Right lobe of liver (tissue), 4 donors: ENCODE measurements around the gene AFF4.

Source experiments
- POLR2A ChIP-seq: fragments of 450-650 bp; IDR thresholded peaks from one replicate; pipeline ENCODE4 v1.6.1; 2017; ENCODE audit warnings: antibody characterized with exemption, mild to moderate bottlenecking
- TF ChIP-seq, protein P1 (sequence below), 4 donors: fragments of 200-600 bp in 3 of 4; fragments of 450-650 bp in 1 of 4; IDR thresholded peaks; one replicate each; pipeline versions ENCODE4 v1.5.1 to v1.8.0; 2016 to 2022; ENCODE audit warnings: antibody characterized with exemption in 4 of 4, mild to moderate bottlenecking in 2 of 4
- donor health status: DM: no; HTN: no; CAD: no.
- donor health status: DM: no; HTN: no; CAD: no.
- donor health status: DM: no; HTN: yes; CAD: no.

DNA sequence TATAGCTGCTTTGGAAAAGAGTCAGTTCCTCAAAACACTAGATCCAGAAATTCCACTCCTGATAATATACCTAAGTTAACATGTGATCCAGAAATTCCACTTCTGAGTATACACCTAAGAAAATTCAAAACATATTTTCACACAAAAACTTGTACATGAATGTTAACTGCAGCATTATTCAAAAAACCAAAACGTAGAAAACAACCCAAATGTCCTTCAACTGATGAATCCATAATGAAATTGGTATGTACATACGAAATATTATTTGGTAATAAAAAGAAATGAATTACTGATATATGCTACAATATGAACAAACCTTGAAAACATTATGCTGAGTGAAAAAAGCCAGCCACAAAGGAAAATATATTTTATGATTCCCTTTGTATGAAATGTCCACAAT is 16.5 kb upstream of the AFF4 start:
- TF ChIP-seq, protein P1, sequence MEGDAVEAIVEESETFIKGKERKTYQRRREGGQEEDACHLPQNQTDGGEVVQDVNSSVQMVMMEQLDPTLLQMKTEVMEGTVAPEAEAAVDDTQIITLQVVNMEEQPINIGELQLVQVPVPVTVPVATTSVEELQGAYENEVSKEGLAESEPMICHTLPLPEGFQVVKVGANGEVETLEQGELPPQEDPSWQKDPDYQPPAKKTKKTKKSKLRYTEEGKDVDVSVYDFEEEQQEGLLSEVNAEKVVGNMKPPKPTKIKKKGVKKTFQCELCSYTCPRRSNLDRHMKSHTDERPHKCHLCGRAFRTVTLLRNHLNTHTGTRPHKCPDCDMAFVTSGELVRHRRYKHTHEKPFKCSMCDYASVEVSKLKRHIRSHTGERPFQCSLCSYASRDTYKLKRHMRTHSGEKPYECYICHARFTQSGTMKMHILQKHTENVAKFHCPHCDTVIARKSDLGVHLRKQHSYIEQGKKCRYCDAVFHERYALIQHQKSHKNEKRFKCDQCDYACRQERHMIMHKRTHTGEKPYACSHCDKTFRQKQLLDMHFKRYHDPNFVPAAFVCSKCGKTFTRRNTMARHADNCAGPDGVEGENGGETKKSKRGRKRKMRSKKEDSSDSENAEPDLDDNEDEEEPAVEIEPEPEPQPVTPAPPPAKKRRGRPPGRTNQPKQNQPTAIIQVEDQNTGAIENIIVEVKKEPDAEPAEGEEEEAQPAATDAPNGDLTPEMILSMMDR (IDR thresholded peaks at IDR 0.05): no peak
- TF ChIP-seq POLR2A: no peak
